HCT116 (cell line): ENCODE measurements around the gene CSGALNACT2.

Experiments
- CEBPB ChIP-seq: IDR thresholded peaks from 2 replicates; pipeline ENCODE4 v1.6.1; 2012; ENCODE audit warnings: low read depth
- EZH2 ChIP-seq: fragments of 200-600 bp; sonication (generic); IDR thresholded peaks from 2 replicates; pipeline ENCODE4 v1.6.1; 2017; ENCODE audit warnings: antibody characterized with exemption, mixed run types
- JUND ChIP-seq: IDR thresholded peaks from 2 replicates; pipeline ENCODE4 v1.6.1; 2012
- POLR2AphosphoS5 ChIP-seq: IDR thresholded peaks from 2 replicates; pipeline ENCODE4 v1.6.1; 2011; ENCODE audit warnings: mild to moderate bottlenecking, low read depth, low read length, moderate library complexity
- SRF ChIP-seq: IDR thresholded peaks from 2 replicates; pipeline ENCODE4 v1.6.1; 2012; ENCODE audit warnings: low read depth
- TF ChIP-seq, protein P1 (sequence below), 3 experiments: fragments of 200-600 bp in 1 of 3; sonication (generic) in 1 of 3; IDR thresholded peaks in 2 of 3; conservative IDR thresholded peaks in 1 of 3; 2 replicates each; pipeline ENCODE4 v1.5.1; 2012 to 2017; ENCODE audit warnings: low read depth in 2 of 3, low read length in 2 of 3, antibody characterized with exemption in 1 of 3, borderline replicate concordance in 1 of 3, control low read depth in 1 of 3, mild to moderate bottlenecking in 1 of 3, mixed read lengths in 1 of 3, mixed run types in 1 of 3, moderate library complexity in 1 of 3; ENCODE audit not compliant: insufficient read depth in 1 of 3
- TF ChIP-seq, protein P2 (sequence below): IDR thresholded peaks from 2 replicates; pipeline ENCODE4 v1.6.1; 2012
- TF ChIP-seq, protein P3 (sequence below): IDR thresholded peaks from 2 replicates; pipeline ENCODE4 v1.6.1; 2012; ENCODE audit warnings: low read depth

DNA sequence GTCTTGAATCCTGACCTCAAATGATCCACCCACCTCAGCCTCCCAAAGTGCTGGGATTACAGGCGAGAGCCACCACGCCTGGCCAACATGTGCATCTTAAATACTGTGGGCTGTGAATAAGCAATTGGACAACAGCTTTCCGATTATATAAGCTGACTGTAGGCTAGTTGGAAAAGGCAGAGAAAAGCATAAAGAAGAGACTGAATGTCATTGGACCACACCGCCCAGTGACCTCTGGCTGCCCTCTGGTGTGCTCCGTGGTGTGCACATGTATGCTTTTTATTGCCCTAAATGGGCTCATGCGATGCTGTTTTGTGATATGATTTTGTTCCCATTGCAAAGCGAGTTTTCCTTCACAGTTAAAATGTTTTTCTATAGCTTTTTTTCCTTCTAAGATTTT, 15.4 kb upstream of the CSGALNACT2 start:
- TF ChIP-seq POLR2AphosphoS5 = no peak
- TF ChIP-seq, protein P1, sequence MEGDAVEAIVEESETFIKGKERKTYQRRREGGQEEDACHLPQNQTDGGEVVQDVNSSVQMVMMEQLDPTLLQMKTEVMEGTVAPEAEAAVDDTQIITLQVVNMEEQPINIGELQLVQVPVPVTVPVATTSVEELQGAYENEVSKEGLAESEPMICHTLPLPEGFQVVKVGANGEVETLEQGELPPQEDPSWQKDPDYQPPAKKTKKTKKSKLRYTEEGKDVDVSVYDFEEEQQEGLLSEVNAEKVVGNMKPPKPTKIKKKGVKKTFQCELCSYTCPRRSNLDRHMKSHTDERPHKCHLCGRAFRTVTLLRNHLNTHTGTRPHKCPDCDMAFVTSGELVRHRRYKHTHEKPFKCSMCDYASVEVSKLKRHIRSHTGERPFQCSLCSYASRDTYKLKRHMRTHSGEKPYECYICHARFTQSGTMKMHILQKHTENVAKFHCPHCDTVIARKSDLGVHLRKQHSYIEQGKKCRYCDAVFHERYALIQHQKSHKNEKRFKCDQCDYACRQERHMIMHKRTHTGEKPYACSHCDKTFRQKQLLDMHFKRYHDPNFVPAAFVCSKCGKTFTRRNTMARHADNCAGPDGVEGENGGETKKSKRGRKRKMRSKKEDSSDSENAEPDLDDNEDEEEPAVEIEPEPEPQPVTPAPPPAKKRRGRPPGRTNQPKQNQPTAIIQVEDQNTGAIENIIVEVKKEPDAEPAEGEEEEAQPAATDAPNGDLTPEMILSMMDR (IDR thresholded peaks at IDR 0.05 in 2 of 3, conservative IDR thresholded peaks at IDR 0.05 in 1 of 3; ENCODE audit: borderline replicate concordance in 1 of 3, insufficient read depth in 1 of 3, low read depth in 2 of 3, low read length in 2 of 3) = no peak
- TF ChIP-seq EZH2 = no peak
- TF ChIP-seq, protein P2, sequence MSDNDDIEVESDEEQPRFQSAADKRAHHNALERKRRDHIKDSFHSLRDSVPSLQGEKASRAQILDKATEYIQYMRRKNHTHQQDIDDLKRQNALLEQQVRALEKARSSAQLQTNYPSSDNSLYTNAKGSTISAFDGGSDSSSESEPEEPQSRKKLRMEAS = no peak
- no peak for TF ChIP-seq SRF
- no peak for TF ChIP-seq JUND
- TF ChIP-seq CEBPB = no peak
- TF ChIP-seq, protein P3, sequence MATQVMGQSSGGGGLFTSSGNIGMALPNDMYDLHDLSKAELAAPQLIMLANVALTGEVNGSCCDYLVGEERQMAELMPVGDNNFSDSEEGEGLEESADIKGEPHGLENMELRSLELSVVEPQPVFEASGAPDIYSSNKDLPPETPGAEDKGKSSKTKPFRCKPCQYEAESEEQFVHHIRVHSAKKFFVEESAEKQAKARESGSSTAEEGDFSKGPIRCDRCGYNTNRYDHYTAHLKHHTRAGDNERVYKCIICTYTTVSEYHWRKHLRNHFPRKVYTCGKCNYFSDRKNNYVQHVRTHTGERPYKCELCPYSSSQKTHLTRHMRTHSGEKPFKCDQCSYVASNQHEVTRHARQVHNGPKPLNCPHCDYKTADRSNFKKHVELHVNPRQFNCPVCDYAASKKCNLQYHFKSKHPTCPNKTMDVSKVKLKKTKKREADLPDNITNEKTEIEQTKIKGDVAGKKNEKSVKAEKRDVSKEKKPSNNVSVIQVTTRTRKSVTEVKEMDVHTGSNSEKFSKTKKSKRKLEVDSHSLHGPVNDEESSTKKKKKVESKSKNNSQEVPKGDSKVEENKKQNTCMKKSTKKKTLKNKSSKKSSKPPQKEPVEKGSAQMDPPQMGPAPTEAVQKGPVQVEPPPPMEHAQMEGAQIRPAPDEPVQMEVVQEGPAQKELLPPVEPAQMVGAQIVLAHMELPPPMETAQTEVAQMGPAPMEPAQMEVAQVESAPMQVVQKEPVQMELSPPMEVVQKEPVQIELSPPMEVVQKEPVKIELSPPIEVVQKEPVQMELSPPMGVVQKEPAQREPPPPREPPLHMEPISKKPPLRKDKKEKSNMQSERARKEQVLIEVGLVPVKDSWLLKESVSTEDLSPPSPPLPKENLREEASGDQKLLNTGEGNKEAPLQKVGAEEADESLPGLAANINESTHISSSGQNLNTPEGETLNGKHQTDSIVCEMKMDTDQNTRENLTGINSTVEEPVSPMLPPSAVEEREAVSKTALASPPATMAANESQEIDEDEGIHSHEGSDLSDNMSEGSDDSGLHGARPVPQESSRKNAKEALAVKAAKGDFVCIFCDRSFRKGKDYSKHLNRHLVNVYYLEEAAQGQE = no peak
